RWPE2 (cell line): ENCODE results near the gene SMURF1.

Experiments
- ATAC-seq: fragments of 200-7000 bp; cut with Tn5 transposase; 3 replicates; pipeline ENCODE4 v1.9.1; 2021; ENCODE audit warnings: low read depth
- DNase-seq: peaks from one replicate; pipeline ENCODE4 v3.0.0-alpha.2; 2020; ENCODE audit warnings: low spot score
- H3K27ac ChIP-seq: fragments of 450-650 bp; 2 replicates; pipeline ENCODE4 v1.5.1; 2017; ENCODE audit warnings: mild to moderate bottlenecking; ENCODE audit not compliant: poor library complexity, severe bottlenecking
- H3K27me3 ChIP-seq: fragments of 250-450 bp; sonication (Bioruptor Pico); 2 replicates; pipeline ENCODE4 v1.5.1; 2021; ENCODE audit warnings: mild to moderate bottlenecking, moderate library complexity; ENCODE audit not compliant: insufficient read depth, poor library complexity, severe bottlenecking
- H3K36me3 ChIP-seq: fragments of 250-450 bp; sonication (Bioruptor Pico); 2 replicates; pipeline ENCODE4 v1.5.1; 2020; ENCODE audit warnings: low read depth, mild to moderate bottlenecking, moderate library complexity
- H3K4me1 ChIP-seq: fragments of 250-450 bp; sonication (Bioruptor Pico); 2 replicates; pipeline ENCODE4 v1.5.1; 2021; ENCODE audit warnings: mild to moderate bottlenecking, moderate library complexity; ENCODE audit not compliant: insufficient read depth, poor library complexity, severe bottlenecking
- H3K4me3 ChIP-seq: fragments of 250-450 bp; sonication (Bioruptor Pico); 2 replicates; pipeline ENCODE4 v1.5.1; 2021; ENCODE audit warnings: mild to moderate bottlenecking, moderate library complexity; ENCODE audit not compliant: severe bottlenecking
- H3K9me3 ChIP-seq: fragments of 250-450 bp; sonication (Bioruptor Pico); 2 replicates; pipeline ENCODE4 v1.5.1; 2021; ENCODE audit warnings: mild to moderate bottlenecking, moderate library complexity; ENCODE audit not compliant: severe bottlenecking
- CTCF ChIP-seq: fragments of 450-650 bp; IDR thresholded peaks from one replicate; pipeline ENCODE4 v1.5.1; 2017; ENCODE audit warnings: mild to moderate bottlenecking, moderate library complexity; ENCODE audit not compliant: poor library complexity, severe bottlenecking

Gene SMURF1

GRCh38 chr7:98984126-98984525 lies 159.8 kb downstream of the SMURF1 start:
- Histone ChIP-seq H3K27ac (no peak overlapping the region), H3K9me3 (no peaks in the 10 kb centered on the region), H3K36me3 (peaks cover 83% of the 10 kb centered on the region), H3K4me1 (no peaks in the 10 kb centered on the region), H3K4me3 (no peak overlapping the region), H3K27me3 (no peaks in the 10 kb centered on the region)
- TF ChIP-seq CTCF = no peak
- DNase-seq (no peak), ATAC-seq (no peak)

GRCh38 chr7:98982686-98983085 lies 161.2 kb downstream of the SMURF1 start:
- no peak for DNase-seq
- Histone ChIP-seq H3K36me3 (peaks cover 83% of the 10 kb centered on the region), H3K27ac (no peak overlapping the region), H3K4me3 (no peak overlapping the region), H3K27me3 (no peaks in the 10 kb centered on the region), H3K4me1 (no peaks in the 10 kb centered on the region), H3K9me3 (no peaks in the 10 kb centered on the region)
- ATAC-seq = no peak
- no peak for TF ChIP-seq CTCF

- ATAC-seq (no peak), DNase-seq (no peak)
- no peak for TF ChIP-seq CTCF
- no peak overlapping the region for H3K4me3 ChIP-seq
- peaks cover 83% of the 10 kb centered on the region for H3K36me3 ChIP-seq
- no peaks in the 10 kb centered on the region for H3K9me3 ChIP-seq
- no peaks in the 10 kb centered on the region for H3K27me3 ChIP-seq
- no peaks in the 10 kb centered on the region for H3K4me1 ChIP-seq
- no peak overlapping the region for H3K27ac ChIP-seq
Measured at GRCh38 chr7:98981701-98982100, 162.2 kb downstream of the SMURF1 start.

- Histone ChIP-seq H3K4me3 (no peak overlapping the region), H3K27ac (no peak overlapping the region), H3K4me1 (no peaks in the 10 kb centered on the region), H3K36me3 (peaks cover 83% of the 10 kb centered on the region), H3K9me3 (no peaks in the 10 kb centered on the region), H3K27me3 (no peaks in the 10 kb centered on the region)
- TF ChIP-seq CTCF = no peak
- ATAC-seq (no peak), DNase-seq (no peak)
Measured at GRCh38 chr7:98978672-98979071, 165.2 kb downstream of the SMURF1 start.
